ENCODE results near the gene APAF1.

DNA sequence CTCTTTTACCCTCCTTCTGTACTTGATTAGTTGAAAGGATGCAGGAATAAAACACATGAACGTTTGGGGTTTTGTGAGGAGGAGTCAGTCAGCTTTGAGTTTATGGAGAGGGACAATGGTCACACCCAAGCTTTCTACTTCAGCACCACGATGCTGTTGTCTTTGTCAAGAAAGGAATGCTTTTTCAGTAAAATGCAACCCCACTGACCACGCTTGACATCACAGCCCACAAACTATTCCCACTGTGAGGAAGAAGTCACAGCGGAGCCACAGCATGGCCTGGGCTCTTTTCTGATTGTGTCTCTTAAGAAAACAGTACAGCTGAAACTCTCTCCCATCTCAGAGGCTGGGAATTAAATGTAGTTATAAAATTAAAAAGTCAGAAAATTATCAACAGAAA, 135.2 kb downstream of the APAF1 start:
- TF ChIP-seq ZKSCAN8 (CRISPR knock-in tag; IDR thresholded peaks at IDR 0.05; ENCODE audit: borderline replicate concordance) (no peak), CTCF (CRISPR knock-in tag; IDR thresholded peaks at IDR 0.05) (no peak), PLSCR1 (CRISPR knock-in tag; IDR thresholded peaks at IDR 0.05; ENCODE audit: borderline replicate concordance) (no peak), RBM22 (optimal IDR thresholded peaks at IDR 0.05; ENCODE audit: low read length) (no peak), CBX2 (IDR thresholded peaks at IDR 0.05; ENCODE audit: low read depth, low read length) (no peak), CBX2 (CRISPR knock-in tag; IDR thresholded peaks at IDR 0.05; ENCODE audit: low read depth) (no peak), RAD51 (IDR thresholded peaks at IDR 0.05; ENCODE audit: borderline replicate concordance) (no peak), ZNF772 (CRISPR knock-in tag; IDR thresholded peaks at IDR 0.05) (no peak), ZSCAN21 (CRISPR knock-in tag; IDR thresholded peaks at IDR 0.05; ENCODE audit: borderline replicate concordance) (no peak)
